Measurements from ENCODE around the gene HSPA14.
A peak's percentile ranks its signal among the peaks of the same experiment; 100 is the strongest.
"Not testable (repeated sequence)": the region's sequence is repeated elsewhere in the genome, so short reads cannot be mapped to it uniquely, and the experiment has no call there.

The HSPA14 gene

GRCh38 chr10:14837003-14837756 is 926 bp upstream of the HSPA14 start:
- no peak for DNase-seq (ENCODE audit: low read depth)

GRCh38 chr10:14838582-14839304 is 637 bp downstream of the HSPA14 start:
- peak; percentile 8 for DNase-seq (ENCODE audit: low read depth)

- DNase-seq (ENCODE audit: low read depth): no peak
Observed at GRCh38 chr10:14839305-14839695, 1.2 kb downstream of the HSPA14 start.

GRCh38 chr10:14840178-14840577 is 2.1 kb downstream of the HSPA14 start:
- DNase-seq (ENCODE audit: low read depth): no peak

- DNase-seq (ENCODE audit: low read depth): no peak
Observed at GRCh38 chr10:14843327-14843988, 5.4 kb downstream of the HSPA14 start.

GRCh38 chr10:14844948-14845347 is 6.8 kb downstream of the HSPA14 start:
- DNase-seq (ENCODE audit: low read depth): no peak

- DNase-seq (ENCODE audit: low read depth): no peak
Observed at GRCh38 chr10:14852236-14852635, 14.1 kb downstream of the HSPA14 start.

- no peak for DNase-seq (ENCODE audit: low read depth)
Observed at GRCh38 chr10:14855453-14855852, 17.3 kb downstream of the HSPA14 start.

- no peak for DNase-seq (ENCODE audit: low read depth)
Observed at GRCh38 chr10:14858338-14858960, 20.3 kb downstream of the HSPA14 start.

GRCh38 chr10:14859043-14859442 is 20.9 kb downstream of the HSPA14 start:
- no peak for DNase-seq (ENCODE audit: low read depth)

GRCh38 chr10:14859775-14860174 is 21.7 kb downstream of the HSPA14 start:
- no peak for DNase-seq (ENCODE audit: low read depth)

- no peak for DNase-seq (ENCODE audit: low read depth)
Observed at GRCh38 chr10:14860791-14861190, 22.7 kb downstream of the HSPA14 start.

GRCh38 chr10:14864466-14864865 is 26.4 kb downstream of the HSPA14 start:
- DNase-seq (ENCODE audit: low read depth): not testable (repeated sequence)

- DNase-seq (ENCODE audit: low read depth): not testable (repeated sequence)
Observed at GRCh38 chr10:14864871-14865270, 26.8 kb downstream of the HSPA14 start.

- DNase-seq (ENCODE audit: low read depth): no peak
Observed at GRCh38 chr10:14873090-14873760, 35.1 kb downstream of the HSPA14 start.

GRCh38 chr10:14875941-14876340 is 37.8 kb downstream of the HSPA14 start:
- no peak for DNase-seq (ENCODE audit: low read depth)

- DNase-seq (ENCODE audit: low read depth): no peak
Observed at GRCh38 chr10:14876764-14877163, 38.7 kb downstream of the HSPA14 start.

- peak; percentile 97 for DNase-seq (ENCODE audit: low read depth)
Observed at GRCh38 chr10:14878266-14879123, 40.4 kb downstream of the HSPA14 start, which contains the start of gene SUV39H2. TSS of gene SUV39H2 (plus strand) at chr10:14878866. CDS start at chr10:14878889, 23 bp downstream.

GRCh38 chr10:14879124-14879927 is 41.2 kb downstream of the HSPA14 start:
- DNase-seq (ENCODE audit: low read depth): peak; percentile 32

GRCh38 chr10:14879928-14880193 is 41.8 kb downstream of the HSPA14 start:
- no peak for DNase-seq (ENCODE audit: low read depth)

All from activated T-cell treated with anti-CD3 and anti-CD28 coated beads for 48 hours (primary cell).